HEK293T (cell line): ENCODE data around the gene DHRS11.

Experiments
- FOXA1 ChIP-seq: fragments of 450-650 bp; IDR thresholded peaks from 2 replicates; pipeline ENCODE4 v1.6.1; 2016; ENCODE audit warnings: mild to moderate bottlenecking
- SP1 ChIP-seq: fragments of 450-650 bp; IDR thresholded peaks from 2 replicates; pipeline ENCODE4 v1.6.1; 2017

DNA sequence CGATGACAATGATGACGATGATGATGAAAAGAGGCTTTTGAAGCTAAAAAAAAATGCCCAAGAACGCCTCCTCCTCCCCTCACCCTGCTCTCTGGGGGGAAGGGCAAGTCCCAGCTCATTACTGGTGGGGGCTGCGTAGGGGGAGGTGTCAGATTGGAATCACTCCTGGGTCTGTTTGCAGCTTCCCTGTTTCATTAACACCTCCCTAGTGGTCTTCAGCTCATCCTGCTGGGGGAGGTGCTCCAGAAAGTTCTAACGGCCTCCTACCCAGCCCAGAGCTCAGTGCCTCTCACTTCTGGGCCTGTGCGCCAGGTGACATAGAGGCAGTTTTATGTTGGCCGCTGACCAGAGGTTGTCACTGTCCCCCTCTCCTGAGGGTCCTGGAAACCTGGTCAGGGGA, 22.4 kb downstream of the DHRS11 start:
- TF ChIP-seq FOXA1 (no peak), SP1 (no peak)
